H1 (cell line): ENCODE results near the gene KIF3B. TPM values are rescaled to one million over a fixed set of nuclear protein-coding genes. Genes with fewer than 3 reads are reported as not detected.
"Not testable (repeated sequence)": the region's sequence is repeated elsewhere in the genome, so short reads cannot be mapped to it uniquely, and the experiment has no call there.

Experiments used
- CTCF ChIA-PET: fragments of 300-600 bp; sonication (Branson Sonifier 250); formaldehyde crosslinking; loops from one replicate; lab custom pipeline; 2021; ENCODE audit not compliant: partially characterized antibody; lab: Charles Lee
- POLR2A ChIA-PET: fragments of 300-600 bp; sonication (Branson Sonifier 250); formaldehyde crosslinking; loops from one replicate; lab custom pipeline; 2021; ENCODE audit warnings: inconsistent platforms; ENCODE audit not compliant: partially characterized antibody; lab: Charles Lee
- DNase-seq, 2 experiments: peaks; one replicate each; pipeline versions ENCODE4 v3.0.0 to v3.0.0-alpha.2; 2010 to 2022; ENCODE audit warnings: low spot score in 2 of 2, low read depth in 1 of 2, mixed read lengths in 1 of 2
- FAIRE-seq: peaks from 2 replicates; lab custom pipeline; 2011; peaks lifted over from hg19 to GRCh38; lab: Jason Lieb, UNC
- H2AFZ ChIP-seq: 2 replicates; pipeline ENCODE4 v1.8.1; 2012; ENCODE audit warnings: low read length, inconsistent platforms
- H2AK5ac ChIP-seq: 2 replicates; pipeline ENCODE4 v1.6.1; 2013; ENCODE audit warnings: low read depth, low read length
- H2BK120ac ChIP-seq: replicated peaks from 2 replicates; pipeline ENCODE3; 2013; ENCODE audit warnings: low read depth, low read length, inconsistent platforms
- H2BK12ac ChIP-seq: 2 replicates; pipeline ENCODE4 v1.6.1; 2013; ENCODE audit warnings: low read depth, low read length
- H2BK15ac ChIP-seq: 2 replicates; pipeline ENCODE4 v1.6.1; 2013; ENCODE audit warnings: low read length
- H2BK20ac ChIP-seq: 2 replicates; pipeline ENCODE4 v1.6.1; 2013; ENCODE audit warnings: low read length
- H2BK5ac ChIP-seq: 2 replicates; pipeline ENCODE4 v1.6.1; 2013; ENCODE audit warnings: low read depth, low read length
- H3K14ac ChIP-seq: 2 replicates; pipeline ENCODE4 v1.6.1; 2013; ENCODE audit warnings: inconsistent platforms; ENCODE audit not compliant: insufficient read length
- H3K18ac ChIP-seq: 2 replicates; pipeline ENCODE4 v1.6.1; 2013; ENCODE audit warnings: low read length; ENCODE audit errors: extremely low read depth
- H3K23ac ChIP-seq: 2 replicates; pipeline ENCODE4 v1.6.1; 2013; ENCODE audit warnings: inconsistent platforms; ENCODE audit not compliant: insufficient read length
- H3K23me2 ChIP-seq: 2 replicates; pipeline ENCODE4 v1.6.1; 2013; ENCODE audit warnings: low read depth, low read length
- H3K27ac ChIP-seq: 2 replicates; pipeline ENCODE4 v1.6.1; 2011; ENCODE audit warnings: low read depth, low read length, inconsistent platforms
- H3K27me3 ChIP-seq, 4 experiments: replicated peaks in 1 of 4; 1 replicate in 1 of 4; 2 replicates in 3 of 4; pipeline versions ENCODE4 v1.6.1 to v1.8.1; 2011 to 2013; ENCODE audit warnings: low read length in 3 of 4, mild to moderate bottlenecking in 3 of 4, inconsistent platforms in 2 of 4, mixed read lengths in 2 of 4, moderate library complexity in 1 of 4; ENCODE audit not compliant: control insufficient read depth in 3 of 4, insufficient read depth in 3 of 4; ENCODE audit errors: extremely low read depth in 1 of 4
- H3K36me3 ChIP-seq, 4 experiments: 2 replicates each; pipeline versions ENCODE4 v1.6.1 to v1.8.1; 2011 to 2013; ENCODE audit warnings: mild to moderate bottlenecking in 4 of 4, low read length in 3 of 4, moderate library complexity in 2 of 4, control low read depth in 1 of 4, inconsistent platforms in 1 of 4; ENCODE audit not compliant: insufficient read depth in 4 of 4, control insufficient read depth in 2 of 4
- H3K4ac ChIP-seq: replicated peaks from 2 replicates; pipeline ENCODE3; 2013; ENCODE audit warnings: low read length, low read depth, mixed read lengths, inconsistent platforms; ENCODE audit not compliant: insufficient read length
- H3K4me1 ChIP-seq, 4 experiments: replicated peaks in 1 of 4; 1 replicate in 1 of 4; 2 replicates in 3 of 4; pipeline versions ENCODE4 v1.6.1 to v1.8.1; 2011 to 2013; ENCODE audit warnings: low read length in 3 of 4, inconsistent platforms in 2 of 4, mixed read lengths in 1 of 4; ENCODE audit not compliant: insufficient read depth in 4 of 4, control insufficient read depth in 3 of 4
- H3K4me2 ChIP-seq, 2 experiments: 2 replicates each; pipeline versions ENCODE4 v1.6.1 to v1.8.1; 2011 to 2013; ENCODE audit warnings: low read depth in 2 of 2, low read length in 2 of 2, control low read depth in 1 of 2, inconsistent platforms in 1 of 2, mild to moderate bottlenecking in 1 of 2; ENCODE audit not compliant: insufficient read depth in 1 of 2
- H3K4me3 ChIP-seq, 4 experiments: fragments of 200-600, 300-600 bp in 1 of 4; sonication (generic), shearing (Covaris generic), sonication (Bioruptor Twin) in 1 of 4; 2 replicates each; pipeline versions ENCODE4 v1.5.1 to v1.8.1; 2011 to 2016; ENCODE audit warnings: low read length in 4 of 4, low read depth in 3 of 4, control low read depth in 2 of 4, inconsistent platforms in 2 of 4, mild to moderate bottlenecking in 2 of 4, mixed read lengths in 1 of 4, moderate library complexity in 1 of 4; ENCODE audit not compliant: insufficient read depth in 2 of 4; ENCODE audit errors: extremely low read depth in 1 of 4
- H3K56ac ChIP-seq: replicated peaks from 2 replicates; pipeline ENCODE3; 2013; ENCODE audit warnings: low read depth, mild to moderate bottlenecking, mixed read lengths, low read length, inconsistent platforms; ENCODE audit not compliant: insufficient read length
- H3K79me1 ChIP-seq: 2 replicates; pipeline ENCODE4 v1.6.1; 2013; ENCODE audit warnings: low read depth, low read length, control low read depth
- H3K79me2 ChIP-seq, 2 experiments: 2 replicates each; pipeline versions ENCODE4 v1.6.1 to v1.8.1; 2012 to 2013; ENCODE audit warnings: low read length in 2 of 2, mild to moderate bottlenecking in 2 of 2, inconsistent platforms in 1 of 2; ENCODE audit not compliant: insufficient read depth in 2 of 2, control insufficient read depth in 1 of 2
- H3K9ac ChIP-seq, 4 experiments: replicated peaks in 1 of 4; 1 replicate in 1 of 4; 2 replicates in 3 of 4; pipeline versions ENCODE4 v1.6.1 to v1.8.1; 2011 to 2013; ENCODE audit warnings: low read depth in 3 of 4, low read length in 3 of 4, control low read depth in 2 of 4, mild to moderate bottlenecking in 2 of 4, moderate library complexity in 2 of 4, inconsistent platforms in 1 of 4; ENCODE audit errors: extremely low read depth in 1 of 4
- H3K9me3 ChIP-seq, 2 experiments: 2 replicates each; pipeline versions ENCODE4 v1.6.1 to v1.8.1; 2012 to 2013; ENCODE audit warnings: mild to moderate bottlenecking in 2 of 2, moderate library complexity in 2 of 2, control low read depth in 1 of 2, inconsistent platforms in 1 of 2, low read depth in 1 of 2, low read length in 1 of 2, mixed read lengths in 1 of 2; ENCODE audit not compliant: insufficient read depth in 2 of 2
- H4K20me1 ChIP-seq, 2 experiments: replicated peaks in 1 of 2; 2 replicates each; pipeline versions ENCODE3 to v1.8.1; 2011 to 2013; ENCODE audit warnings: inconsistent platforms in 2 of 2, low read length in 2 of 2, mild to moderate bottlenecking in 1 of 2; ENCODE audit not compliant: insufficient read depth in 2 of 2, control insufficient read depth in 1 of 2
- H4K5ac ChIP-seq: 2 replicates; pipeline ENCODE4 v1.6.1; 2013; ENCODE audit warnings: low read length, low read depth, mixed read lengths, inconsistent platforms; ENCODE audit not compliant: insufficient read length
- H4K8ac ChIP-seq: 2 replicates; pipeline ENCODE4 v1.8.0; 2013; ENCODE audit warnings: mild to moderate bottlenecking, moderate library complexity, low read length, inconsistent platforms; ENCODE audit not compliant: insufficient read depth; ENCODE audit errors: extremely low read depth
- H4K91ac ChIP-seq: replicated peaks from 2 replicates; pipeline ENCODE3; 2013; ENCODE audit warnings: low read length, mixed read lengths, inconsistent platforms; ENCODE audit not compliant: insufficient read length
- WGBS, 2 experiments: shearing (Covaris generic) in 1 of 2; methylation state at CpG; one replicate each; pipeline versions ENCODE4 v1.1.6 to v1.1.7; 2013 to 2015; ENCODE audit warnings: low lambda C conversion rate in 2 of 2, mixed read lengths in 2 of 2, inconsistent platforms in 1 of 2, low coverage in 1 of 2, missing lambda C conversion rate in 1 of 2; ENCODE audit not compliant: insufficient replicate concordance in 2 of 2, insufficient coverage in 1 of 2, insufficient read length in 1 of 2; ENCODE audit errors: extremely low coverage in 1 of 2, missing lambda C conversion rate in 1 of 2; 5-methylcytosine and 5-hydroxymethylcytosine counted together
- polyA plus RNA-seq, 7 experiments: library from polyadenylated mRNA; depleted of rRNA in 3 of 7; stranded (reverse) in 5 of 7; unstranded in 2 of 7; fragments of >200 nt in 5 of 7; fragments of 200-250 nt in 2 of 7; gene quantifications; 1 replicate in 5 of 7; 2 replicates in 1 of 7; 4 replicates in 1 of 7; pipeline versions ENCODE4 v1.2.1 to v1.2.3, GENCODE V29; 2011 to 2013; ENCODE audit warnings: missing spikeins in 2 of 7, mixed read lengths in 2 of 7
- total RNA-seq: library from RNA; stranded (reverse); fragmentation: NEBNext Ultra II Directional; extraction: Animal tissue kit (Norgen Biotek cat#: 25700); gene quantifications from 2 replicates; pipeline ENCODE4 v1.2.1, GENCODE V29; 2021

Gene KIF3B
- total and polyA plus RNA-seq, 2 of the 8 experiments (the other 6 are each of a cell fraction or from before 2014, with no cell fraction given): 10.1 to 22.4 TPM

DNA sequence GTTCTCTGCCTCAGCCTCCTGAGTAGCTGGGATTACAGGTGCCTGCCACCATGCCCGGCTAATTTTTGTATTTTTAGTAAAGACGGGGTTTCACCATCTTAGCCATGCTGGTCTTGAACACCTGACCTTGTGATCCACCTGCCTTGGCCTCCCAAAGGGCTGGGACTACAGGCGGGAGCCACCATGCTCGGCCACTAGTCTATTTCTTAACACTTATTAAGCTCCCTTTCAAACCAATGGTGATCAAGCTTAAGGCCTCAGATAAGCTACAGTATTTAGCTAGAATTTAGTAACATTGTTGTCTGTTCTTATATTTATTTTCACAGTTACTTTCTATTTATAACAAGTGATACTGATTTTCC, 11.8 kb downstream of the KIF3B start:
- not testable (repeated sequence) for H4K91ac ChIP-seq, H3K36me3 ChIP-seq, H2AK5ac ChIP-seq, H2BK5ac ChIP-seq, H3K14ac ChIP-seq, H4K8ac ChIP-seq, H3K4me2 ChIP-seq, H2BK120ac ChIP-seq, H3K9me3 ChIP-seq, H2BK15ac ChIP-seq, H2BK20ac ChIP-seq, H4K20me1 ChIP-seq, H3K56ac ChIP-seq, H3K23me2 ChIP-seq, H3K23ac ChIP-seq, H3K79me1 ChIP-seq, H3K79me2 ChIP-seq, H3K4me3 ChIP-seq, DNase-seq, H3K27ac ChIP-seq, H3K9ac ChIP-seq, FAIRE-seq, H3K27me3 ChIP-seq, H3K18ac ChIP-seq, H3K4ac ChIP-seq, H4K5ac ChIP-seq, H2BK12ac ChIP-seq, H2AFZ ChIP-seq, H3K4me1 ChIP-seq
- CTCF ChIA-PET: interaction anchor here (1.4 kb wide), 1 partner anchor 24 kb away, joined by 4 read pairs; no protein-coding TSS in a partner anchor
- WGBS, 2 experiments: 89% methylated on average over 4 of the region's 4 CpGs; no CpG with 5 or more reads in 1 of the 2 experiments
- POLR2A ChIA-PET: interaction anchor here (1.0 kb wide), 1 partner anchor 8 kb away, joined by 3 read pairs; no protein-coding TSS in a partner anchor
